OCI-LY3 (cell line): ENCODE measurements around the gene ZHX3.

ENCODE experiments used
- H2AFZ ChIP-seq: fragments of 200-600, 300-600 bp; shearing (Covaris generic); 2 replicates; pipeline ENCODE4 v1.6.0; 2014; ENCODE audit warnings: antibody characterized with exemption, low read depth, low read length
- H3K27ac ChIP-seq: fragments of 200-600, 300-600 bp; sonication (generic); 2 replicates; pipeline ENCODE4 v1.5.1; 2014; ENCODE audit warnings: mild to moderate bottlenecking, low read length, moderate library complexity, mixed read lengths
- H3K27me3 ChIP-seq: fragments of 200-600, 300-600 bp; sonication (generic); 2 replicates; pipeline ENCODE4 v1.6.1; 2014; ENCODE audit warnings: low read depth, low read length, mixed read lengths
- H3K36me3 ChIP-seq: fragments of 200-600, 300-600 bp; sonication (generic); replicated peaks from 2 replicates; pipeline ENCODE3; 2014; ENCODE audit warnings: low read depth, low read length, mixed read lengths
- H3K4me1 ChIP-seq: fragments of 300-600, 200-600 bp; sonication (generic); 2 replicates; pipeline ENCODE4 v1.6.1; 2014; ENCODE audit warnings: low read length, mixed read lengths
- H3K4me2 ChIP-seq: fragments of 200-600, 300-600 bp; sonication (generic); 2 replicates; pipeline ENCODE4 v1.6.1; 2014; ENCODE audit warnings: low read length, mixed read lengths
- H3K4me3 ChIP-seq: fragments of 300-600, 200-600 bp; sonication (generic); 2 replicates; pipeline ENCODE4 v1.5.1; 2014; ENCODE audit warnings: antibody characterized with exemption, mild to moderate bottlenecking, low read length, moderate library complexity
- H3K79me2 ChIP-seq: fragments of 300-600, 200-600 bp; shearing (Covaris generic); 2 replicates; pipeline ENCODE4 v1.6.1; 2014; ENCODE audit warnings: mild to moderate bottlenecking, low read length, mixed read lengths
- H3K9ac ChIP-seq: fragments of 300-600, 200-600 bp; shearing (Covaris generic); 2 replicates; pipeline ENCODE4 v1.6.0; 2014; ENCODE audit warnings: mild to moderate bottlenecking, low read length, moderate library complexity
- H3K9me3 ChIP-seq: fragments of 200-600, 300-600 bp; shearing (Covaris generic); 2 replicates; pipeline ENCODE4 v1.6.1; 2014; ENCODE audit warnings: low read length, mixed read lengths; ENCODE audit not compliant: insufficient read depth
- H4K20me1 ChIP-seq: fragments of 200-600, 300-600 bp; sonication (generic); 2 replicates; pipeline ENCODE4 v1.6.1; 2016; ENCODE audit warnings: low read length, mixed read lengths; ENCODE audit not compliant: insufficient read depth
- EZH2phosphoT487 ChIP-seq: fragments of 200-600 bp; shearing (Covaris generic); IDR thresholded peaks from 2 replicates; pipeline ENCODE4 v1.6.1; 2018; ENCODE audit warnings: antibody characterized with exemption, mixed run types, low read depth
- TF ChIP-seq, protein P1 (sequence below): fragments of 200-600, 300-600 bp; sonication (generic); IDR thresholded peaks from 2 replicates; pipeline ENCODE4 v1.5.1; 2014; ENCODE audit warnings: antibody characterized with exemption, low read length, low read depth

Gene ZHX3

DNA sequence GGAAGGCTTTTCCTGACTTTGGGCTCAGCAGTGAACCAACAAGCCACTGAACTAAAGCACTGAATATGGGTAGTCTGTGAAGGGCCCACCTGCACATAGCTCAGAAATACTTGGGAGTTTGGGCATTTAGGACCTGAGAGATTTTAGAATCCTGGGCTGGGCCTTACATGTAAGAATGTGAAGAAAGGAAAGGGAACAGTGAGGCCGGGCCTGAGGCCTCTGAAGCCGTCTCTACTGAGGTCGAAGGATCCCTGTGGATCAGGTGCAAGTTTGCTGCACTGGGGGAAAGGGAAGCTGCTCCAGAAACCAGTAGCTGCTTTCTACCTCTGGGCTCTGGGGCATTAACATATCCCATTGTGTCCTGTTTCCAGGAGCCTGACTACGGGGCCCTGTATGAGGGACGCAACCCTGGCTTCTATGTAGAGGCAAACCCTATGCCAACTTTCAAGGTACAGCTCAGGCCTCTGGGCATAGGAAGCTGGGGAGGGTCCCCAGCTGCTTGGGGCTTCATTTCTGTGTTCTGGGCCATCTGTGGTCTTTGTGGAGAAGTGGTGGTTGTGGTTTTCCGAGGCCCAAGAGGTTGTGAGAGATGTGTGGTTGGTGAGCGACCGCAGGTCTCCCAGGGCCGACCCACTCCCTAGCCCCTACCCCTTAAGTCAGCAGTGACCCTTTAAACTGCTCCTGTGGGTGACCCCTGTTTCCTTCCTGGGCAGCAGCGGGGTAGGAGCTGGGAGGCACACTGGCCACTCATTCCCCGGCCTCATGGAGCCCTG, 149.9 kb downstream of the ZHX3 start:
- Histone ChIP-seq H3K27me3 (no peaks in the 10 kb centered on the region), H3K79me2 (no peaks in the 10 kb centered on the region), H3K4me1 (no peaks in the 10 kb centered on the region), H3K9ac (no peak overlapping the region), H4K20me1 (peaks cover 18% of the 10 kb centered on the region), H3K9me3 (no peaks in the 10 kb centered on the region), H3K4me2 (no peak overlapping the region), H3K27ac (no peak overlapping the region), H3K4me3 (no peak overlapping the region), H2AFZ (no peak overlapping the region), H3K36me3 (peaks cover 85% of the 10 kb centered on the region)
- TF ChIP-seq, protein P1, sequence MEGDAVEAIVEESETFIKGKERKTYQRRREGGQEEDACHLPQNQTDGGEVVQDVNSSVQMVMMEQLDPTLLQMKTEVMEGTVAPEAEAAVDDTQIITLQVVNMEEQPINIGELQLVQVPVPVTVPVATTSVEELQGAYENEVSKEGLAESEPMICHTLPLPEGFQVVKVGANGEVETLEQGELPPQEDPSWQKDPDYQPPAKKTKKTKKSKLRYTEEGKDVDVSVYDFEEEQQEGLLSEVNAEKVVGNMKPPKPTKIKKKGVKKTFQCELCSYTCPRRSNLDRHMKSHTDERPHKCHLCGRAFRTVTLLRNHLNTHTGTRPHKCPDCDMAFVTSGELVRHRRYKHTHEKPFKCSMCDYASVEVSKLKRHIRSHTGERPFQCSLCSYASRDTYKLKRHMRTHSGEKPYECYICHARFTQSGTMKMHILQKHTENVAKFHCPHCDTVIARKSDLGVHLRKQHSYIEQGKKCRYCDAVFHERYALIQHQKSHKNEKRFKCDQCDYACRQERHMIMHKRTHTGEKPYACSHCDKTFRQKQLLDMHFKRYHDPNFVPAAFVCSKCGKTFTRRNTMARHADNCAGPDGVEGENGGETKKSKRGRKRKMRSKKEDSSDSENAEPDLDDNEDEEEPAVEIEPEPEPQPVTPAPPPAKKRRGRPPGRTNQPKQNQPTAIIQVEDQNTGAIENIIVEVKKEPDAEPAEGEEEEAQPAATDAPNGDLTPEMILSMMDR = no peak
- TF ChIP-seq EZH2phosphoT487 = no peak

DNA sequence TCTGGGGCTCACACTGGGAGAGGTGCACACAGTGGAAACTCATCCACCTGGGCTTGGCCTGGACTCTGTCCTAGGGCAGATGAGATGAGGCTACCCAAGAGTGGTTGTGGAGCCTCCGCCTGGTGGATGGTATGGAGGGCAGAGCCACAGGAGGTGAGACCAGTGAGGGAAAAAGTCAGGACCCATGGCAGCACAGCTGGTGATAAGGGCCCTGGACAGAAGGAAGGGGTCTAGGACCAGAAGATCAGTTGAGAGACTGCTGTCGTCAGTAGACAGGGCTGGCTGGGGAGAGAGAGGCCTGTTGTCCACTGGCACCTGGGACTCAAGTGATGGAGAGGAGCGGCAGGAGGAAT, 150.4 kb downstream of the ZHX3 start:
- Histone ChIP-seq H4K20me1 (peaks cover 14% of the 10 kb centered on the region), H3K9me3 (no peaks in the 10 kb centered on the region), H3K9ac (no peak overlapping the region), H3K4me1 (no peaks in the 10 kb centered on the region), H3K4me2 (no peak overlapping the region), H3K27me3 (no peaks in the 10 kb centered on the region), H3K27ac (no peak overlapping the region), H3K4me3 (no peak overlapping the region), H3K79me2 (no peaks in the 10 kb centered on the region), H3K36me3 (peaks cover 85% of the 10 kb centered on the region), H2AFZ (no peak overlapping the region)
- TF ChIP-seq, protein P1 = no peak
- no peak for TF ChIP-seq EZH2phosphoT487

DNA sequence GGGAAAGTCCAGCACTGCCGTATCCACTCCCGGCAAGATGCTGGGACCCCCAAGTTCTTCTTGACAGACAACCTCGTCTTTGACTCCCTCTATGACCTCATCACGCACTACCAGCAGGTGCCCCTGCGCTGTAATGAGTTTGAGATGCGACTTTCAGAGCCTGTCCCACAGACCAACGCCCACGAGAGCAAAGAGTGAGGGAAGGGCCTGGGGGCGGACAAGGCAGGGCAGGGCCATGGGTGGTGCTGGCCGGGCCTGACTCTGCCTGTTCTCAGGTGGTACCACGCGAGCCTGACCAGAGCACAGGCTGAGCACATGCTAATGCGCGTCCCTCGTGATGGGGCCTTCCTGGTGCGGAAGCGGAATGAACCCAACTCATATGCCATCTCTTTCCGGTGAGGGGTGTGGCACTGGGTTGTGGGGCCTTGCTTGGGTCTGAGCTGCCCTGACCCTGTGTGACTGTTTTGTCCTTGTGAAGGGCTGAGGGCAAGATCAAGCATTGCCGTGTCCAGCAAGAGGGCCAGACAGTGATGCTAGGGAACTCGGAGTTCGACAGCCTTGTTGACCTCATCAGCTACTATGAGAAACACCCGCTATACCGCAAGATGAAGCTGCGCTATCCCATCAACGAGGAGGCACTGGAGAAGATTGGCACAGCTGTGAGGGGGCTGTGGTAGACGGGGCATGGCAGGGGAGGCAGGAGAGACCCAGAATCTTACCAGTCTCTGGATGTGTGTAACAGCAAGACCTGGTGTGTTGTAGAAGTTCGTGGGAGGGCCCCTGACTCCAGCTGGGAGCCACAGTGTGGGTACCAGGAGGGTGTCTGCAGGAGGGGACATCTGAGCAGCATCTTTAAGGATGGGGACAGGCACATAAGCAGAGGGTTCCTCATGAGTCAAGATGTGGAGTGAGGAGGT, 151.1 kb downstream of the ZHX3 start:
- no peaks in the 10 kb centered on the region for H3K9me3 ChIP-seq
- no peaks in the 10 kb centered on the region for H3K79me2 ChIP-seq
- H3K27me3 ChIP-seq = no peaks in the 10 kb centered on the region
- TF ChIP-seq EZH2phosphoT487 = no peak
- TF ChIP-seq, protein P1 = no peak
- H4K20me1 ChIP-seq = peaks cover 14% of the 10 kb centered on the region
- no peak overlapping the region for H3K9ac ChIP-seq
- no peak overlapping the region for H3K4me2 ChIP-seq
- H3K4me1 ChIP-seq = no peaks in the 10 kb centered on the region
- H3K4me3 ChIP-seq = no peak overlapping the region
- no peak overlapping the region for H2AFZ ChIP-seq
- H3K27ac ChIP-seq = no peak overlapping the region
- peaks cover 87% of the 10 kb centered on the region for H3K36me3 ChIP-seq

DNA sequence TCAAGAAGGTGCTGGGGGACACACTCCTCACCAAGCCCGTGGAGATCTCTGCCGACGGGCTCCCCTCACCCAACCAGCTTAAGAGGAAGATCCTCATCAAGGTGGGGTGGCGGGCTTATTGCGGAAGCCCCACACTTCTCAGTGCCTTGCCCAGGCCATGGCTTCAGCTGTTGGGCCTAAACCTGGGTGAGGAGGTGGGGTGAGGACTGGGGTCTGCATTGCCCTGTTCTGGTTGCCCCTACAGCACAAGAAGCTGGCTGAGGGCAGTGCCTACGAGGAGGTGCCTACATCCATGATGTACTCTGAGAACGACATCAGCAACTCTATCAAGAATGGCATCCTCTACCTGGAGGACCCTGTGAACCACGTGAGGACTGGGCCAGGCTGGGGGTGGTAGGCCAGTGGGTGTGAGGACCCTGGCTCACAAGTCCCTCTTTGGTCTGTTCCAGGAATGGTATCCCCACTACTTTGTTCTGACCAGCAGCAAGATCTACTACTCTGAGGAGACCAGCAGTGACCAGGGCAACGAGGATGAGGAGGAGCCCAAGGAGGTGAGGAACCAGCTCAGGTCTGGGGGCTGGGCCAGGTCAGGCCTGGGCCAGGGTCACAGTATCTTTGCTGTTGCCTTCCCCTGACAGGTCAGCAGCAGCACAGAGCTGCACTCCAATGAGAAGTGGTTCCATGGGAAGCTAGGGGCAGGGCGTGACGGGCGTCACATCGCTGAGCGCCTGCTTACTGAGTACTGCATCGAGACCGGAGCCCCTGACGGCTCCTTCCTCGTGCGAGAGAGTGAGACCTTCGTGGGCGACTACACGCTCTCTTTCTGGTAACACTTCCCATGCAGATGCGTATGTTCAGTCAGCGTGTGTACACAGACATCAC, 152.3 kb downstream of the ZHX3 start:
- Histone ChIP-seq H3K4me1 (no peaks in the 10 kb centered on the region), H3K27me3 (no peaks in the 10 kb centered on the region), H3K9ac (no peak overlapping the region), H3K27ac (no peak overlapping the region), H3K4me3 (no peak overlapping the region), H3K36me3 (peaks cover 89% of the 10 kb centered on the region), H3K79me2 (no peaks in the 10 kb centered on the region), H3K4me2 (no peak overlapping the region), H4K20me1 (peaks cover 20% of the 10 kb centered on the region), H2AFZ (no peak overlapping the region), H3K9me3 (no peaks in the 10 kb centered on the region)
- TF ChIP-seq, protein P1 = no peak
- no peak for TF ChIP-seq EZH2phosphoT487
